ENCODE results near the gene ZNF317. TPM values are rescaled to one million over a fixed set of nuclear protein-coding genes. Genes with fewer than 3 reads are reported as not detected.

The ZNF317 gene
- total RNA-seq, 1 donor from 2014 or later: 28.2 TPM

DNA sequence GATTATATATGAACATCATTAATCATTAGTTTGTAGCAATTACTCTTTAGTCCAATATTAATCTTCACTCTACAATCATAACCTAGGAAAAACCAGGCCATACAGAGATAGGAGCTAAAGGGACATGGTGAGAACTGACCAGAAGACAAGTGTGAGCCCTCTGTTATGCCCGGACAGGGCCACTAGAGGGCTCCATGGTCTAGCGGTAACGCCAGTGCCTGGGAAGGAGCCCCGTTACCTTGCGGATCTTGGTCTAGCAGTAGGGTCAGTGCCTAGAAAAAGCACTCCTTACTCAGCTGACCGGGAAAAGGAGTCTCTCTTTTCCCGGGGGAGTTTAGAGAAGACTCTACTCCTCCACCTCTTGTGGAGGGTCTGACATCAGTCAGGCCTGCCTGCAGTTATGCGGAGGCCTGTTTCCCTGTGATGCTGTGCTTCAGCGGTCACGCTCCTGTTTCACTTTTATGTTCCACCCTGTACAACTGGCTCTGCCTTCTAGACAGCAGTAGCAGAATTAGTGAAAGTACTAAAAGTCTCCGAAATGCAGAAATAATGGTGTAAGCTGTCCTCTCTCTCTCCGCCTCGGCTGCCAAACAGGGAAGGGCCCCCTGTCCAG, 65.4 kb downstream of the ZNF317 start:
- Histone ChIP-seq H3K27ac (no peak overlapping the region), H3K9me3 (no peaks in the 10 kb centered on the region), H3K4me3 (no peak overlapping the region), H3K27me3 (no peaks in the 10 kb centered on the region), H3K4me1 (no peaks in the 10 kb centered on the region), H3K36me3 (no peaks in the 10 kb centered on the region)
- TF ChIP-seq CTCF (IDR thresholded peaks at IDR 0.05): peak; percentile 93
- intact Hi-C loops (cut with DNase I): no loop called here
- peak; percentile 78 for ATAC-seq
- DNase-seq: peak; percentile 79

Other genes with a start within 250 kb of the ZNF317 start
- 0.41 TPM for gene MUC16, start 130.0 kb upstream of the ZNF317 start, total RNA-seq
- not detected for gene OR1M1, start 53.3 kb upstream of the ZNF317 start, total RNA-seq
- not detected for gene OR7G2, start 32.9 kb upstream of the ZNF317 start, total RNA-seq
- not detected for gene OR7G1, start 24.6 kb upstream of the ZNF317 start, total RNA-seq
- not detected for gene OR7G3, start 13.4 kb upstream of the ZNF317 start, total RNA-seq
- gene OR7D2, start 38.6 kb downstream of the ZNF317 start, total RNA-seq: 0.52 TPM
- not detected for gene OR7D4, start 79.2 kb downstream of the ZNF317 start, total RNA-seq
- not detected for gene OR7E24, start 110.5 kb downstream of the ZNF317 start, total RNA-seq
- 5.3 TPM for gene ZNF699, start 169.4 kb downstream of the ZNF317 start, total RNA-seq
- 21.2 TPM for gene ZNF559, start 183.8 kb downstream of the ZNF317 start, total RNA-seq
- 3.3 TPM for gene ZNF177, start 222.6 kb downstream of the ZNF317 start, total RNA-seq